ENCODE results near the gene EPM2AIP1. TPM values are rescaled to one million over a fixed set of nuclear protein-coding genes. Genes with fewer than 3 reads are reported as not detected.

EPM2AIP1 gene
- total and polyA plus RNA-seq, 2 experiments from 2014 or later, result 7.5 to 20.2 TPM

GRCh38 chr3:37039161-37039846 lies 46.4 kb upstream of the EPM2AIP1 start:
- Histone ChIP-seq H3K27ac (no peak overlapping the region), H3K27me3 (replicated peaks; ENCODE audit: insufficient read depth) (no peaks in the 10 kb centered on the region), H3K9me2 (ENCODE audit: insufficient read depth) (no peaks in the 10 kb centered on the region), H3K79me2 (ENCODE audit: insufficient read depth) (no peaks in the 10 kb centered on the region), H3K9ac (no peak overlapping the region), H3K4me2 (ENCODE audit: unreplicated experiment) (no peak overlapping the region), H3K4me3 (no peak overlapping the region), H3K9me3 (ENCODE audit: low read depth) (no peaks in the 10 kb centered on the region), H3F3A (ENCODE audit: insufficient read depth) (peaks cover 27% of the 10 kb centered on the region), H3K4me1 (ENCODE audit: insufficient read depth) (peaks cover 8% of the 10 kb centered on the region; the same call in 1 of the 2 replicates), H3K36me3 (ENCODE audit: low read depth) (peaks cover 40% of the 10 kb centered on the region), H2AFZ (no peak overlapping the region), H4K20me1 (ENCODE audit: insufficient read depth) (no peaks in the 10 kb centered on the region)
- in situ Hi-C loops (cut with MboI), result no loop called here
- TF ChIP-seq EZH2phosphoT487 (IDR thresholded peaks at IDR 0.05; ENCODE audit: insufficient read depth, low read depth) (no peak), EZH2 (IDR thresholded peaks at IDR 0.05; ENCODE audit: insufficient read depth, poor library complexity, severe bottlenecking) (no peak)
- no peak for DNase-seq
- 94 to 100% methylated on average over 1 of the region's 1 CpG for WGBS, 2 experiments (ENCODE audit: low coverage in 1 of 2, low lambda C conversion rate in 2 of 2, missing lambda C conversion rate in 2 of 2)

GRCh38 chr3:37037352-37037751 lies 44.4 kb upstream of the EPM2AIP1 start:
- no peak for DNase-seq
- Histone ChIP-seq H3K9me3 (ENCODE audit: low read depth) (no peaks in the 10 kb centered on the region), H4K20me1 (ENCODE audit: insufficient read depth) (no peaks in the 10 kb centered on the region), H3K4me1 (ENCODE audit: insufficient read depth) (peaks cover 8% of the 10 kb centered on the region; the same call in 1 of the 2 replicates), H3K4me3 (no peak overlapping the region), H3K27ac (no peak overlapping the region), H3K79me2 (ENCODE audit: insufficient read depth) (no peaks in the 10 kb centered on the region), H3F3A (ENCODE audit: insufficient read depth) (peaks cover 27% of the 10 kb centered on the region), H3K36me3 (ENCODE audit: low read depth) (peaks cover 45% of the 10 kb centered on the region), H3K4me2 (ENCODE audit: unreplicated experiment) (no peak overlapping the region), H3K9me2 (ENCODE audit: insufficient read depth) (no peaks in the 10 kb centered on the region), H2AFZ (no peak overlapping the region), H3K9ac (no peak overlapping the region), H3K27me3 (replicated peaks; ENCODE audit: insufficient read depth) (no peaks in the 10 kb centered on the region)
- in situ Hi-C loops (cut with MboI), result no loop called here
- WGBS, 2 experiments (ENCODE audit: low coverage in 1 of 2, low lambda C conversion rate in 2 of 2, missing lambda C conversion rate in 2 of 2), result 98 to 99% methylated on average over 3 of the region's 3 CpGs
- TF ChIP-seq EZH2 (IDR thresholded peaks at IDR 0.05; ENCODE audit: insufficient read depth, poor library complexity, severe bottlenecking), result no peak
- no peak for TF ChIP-seq EZH2phosphoT487 (IDR thresholded peaks at IDR 0.05; ENCODE audit: insufficient read depth, low read depth)

- Histone ChIP-seq H3K9me3 (ENCODE audit: low read depth) (no peaks in the 10 kb centered on the region), H3K4me3 (no peak overlapping the region), H3K27me3 (replicated peaks; ENCODE audit: insufficient read depth) (no peaks in the 10 kb centered on the region), H3K9me2 (ENCODE audit: insufficient read depth) (no peaks in the 10 kb centered on the region), H3K79me2 (ENCODE audit: insufficient read depth) (no peaks in the 10 kb centered on the region; the same call in 1 of the 2 replicates), H3K9ac (no peak overlapping the region), H3K27ac (no peak overlapping the region), H3K4me1 (ENCODE audit: insufficient read depth) (peaks cover 29% of the 10 kb centered on the region), H3K4me2 (ENCODE audit: unreplicated experiment) (no peak overlapping the region), H3K36me3 (ENCODE audit: low read depth) (peaks cover 33% of the 10 kb centered on the region), H2AFZ (no peak overlapping the region), H3F3A (ENCODE audit: insufficient read depth) (peaks cover 24% of the 10 kb centered on the region), H4K20me1 (ENCODE audit: insufficient read depth) (no peaks in the 10 kb centered on the region)
- 94 to 96% methylated on average over 10 of the region's 10 CpGs for WGBS, 2 experiments (ENCODE audit: low coverage in 1 of 2, low lambda C conversion rate in 2 of 2, missing lambda C conversion rate in 2 of 2)
- TF ChIP-seq EZH2phosphoT487 (IDR thresholded peaks at IDR 0.05; ENCODE audit: insufficient read depth, low read depth) (no peak), EZH2 (IDR thresholded peaks at IDR 0.05; ENCODE audit: insufficient read depth, poor library complexity, severe bottlenecking) (no peak)
- in situ Hi-C loops (cut with MboI), result no loop called here
- no peak for DNase-seq
Measured at GRCh38 chr3:37032961-37033360, 40.0 kb upstream of the EPM2AIP1 start.

- Histone ChIP-seq H3K9ac (peak overlapping the region; percentile 64), H3K9me3 (ENCODE audit: low read depth) (no peaks in the 10 kb centered on the region), H3K4me2 (ENCODE audit: unreplicated experiment) (peak overlapping the region; percentile 36), H2AFZ (peak overlapping the region; percentile 67), H3K4me3 (no peak overlapping the region), H4K20me1 (ENCODE audit: insufficient read depth) (no peaks in the 10 kb centered on the region), H3K4me1 (ENCODE audit: insufficient read depth) (peaks cover 29% of the 10 kb centered on the region), H3K27ac (peak overlapping the region; percentile 84), H3K79me2 (ENCODE audit: insufficient read depth) (no peaks in the 10 kb centered on the region; the same call in 1 of the 2 replicates), H3K36me3 (ENCODE audit: low read depth) (peaks cover 21% of the 10 kb centered on the region), H3F3A (ENCODE audit: insufficient read depth) (peaks cover 24% of the 10 kb centered on the region), H3K27me3 (replicated peaks; ENCODE audit: insufficient read depth) (no peaks in the 10 kb centered on the region), H3K9me2 (ENCODE audit: insufficient read depth) (no peaks in the 10 kb centered on the region)
- in situ Hi-C loops (cut with MboI), result no loop called here
- WGBS, 2 experiments (ENCODE audit: low coverage in 1 of 2, low lambda C conversion rate in 2 of 2, missing lambda C conversion rate in 2 of 2), result 36 to 41% methylated on average over 7 of the region's 7 CpGs
- TF ChIP-seq EZH2 (IDR thresholded peaks at IDR 0.05; ENCODE audit: insufficient read depth, poor library complexity, severe bottlenecking) (no peak), EZH2phosphoT487 (IDR thresholded peaks at IDR 0.05; ENCODE audit: insufficient read depth, low read depth) (no peak)
- peak; percentile 38 for DNase-seq
Measured at GRCh38 chr3:37031096-37031682, 38.3 kb upstream of the EPM2AIP1 start.
